RWPE2 (cell line): ENCODE measurements around the gene AKAP11.
A peak's percentile ranks its signal among the peaks of the same experiment; 100 is the strongest.

Experiments used
- ATAC-seq: fragments of 200-7000 bp; cut with Tn5 transposase; 3 replicates; pipeline ENCODE4 v1.9.1; 2021; ENCODE audit warnings: low read depth
- DNase-seq: peaks from one replicate; pipeline ENCODE4 v3.0.0-alpha.2; 2020; ENCODE audit warnings: low spot score
- H3K27ac ChIP-seq: fragments of 450-650 bp; 2 replicates; pipeline ENCODE4 v1.5.1; 2017; ENCODE audit warnings: mild to moderate bottlenecking; ENCODE audit not compliant: poor library complexity, severe bottlenecking
- H3K27me3 ChIP-seq: fragments of 250-450 bp; sonication (Bioruptor Pico); 2 replicates; pipeline ENCODE4 v1.5.1; 2021; ENCODE audit warnings: mild to moderate bottlenecking, moderate library complexity; ENCODE audit not compliant: insufficient read depth, poor library complexity, severe bottlenecking
- H3K36me3 ChIP-seq: fragments of 250-450 bp; sonication (Bioruptor Pico); 2 replicates; pipeline ENCODE4 v1.5.1; 2020; ENCODE audit warnings: low read depth, mild to moderate bottlenecking, moderate library complexity
- H3K4me1 ChIP-seq: fragments of 250-450 bp; sonication (Bioruptor Pico); 2 replicates; pipeline ENCODE4 v1.5.1; 2021; ENCODE audit warnings: mild to moderate bottlenecking, moderate library complexity; ENCODE audit not compliant: insufficient read depth, poor library complexity, severe bottlenecking
- H3K4me3 ChIP-seq: fragments of 250-450 bp; sonication (Bioruptor Pico); 2 replicates; pipeline ENCODE4 v1.5.1; 2021; ENCODE audit warnings: mild to moderate bottlenecking, moderate library complexity; ENCODE audit not compliant: severe bottlenecking
- H3K9me3 ChIP-seq: fragments of 250-450 bp; sonication (Bioruptor Pico); 2 replicates; pipeline ENCODE4 v1.5.1; 2021; ENCODE audit warnings: mild to moderate bottlenecking, moderate library complexity; ENCODE audit not compliant: severe bottlenecking
- CTCF ChIP-seq: fragments of 450-650 bp; IDR thresholded peaks from one replicate; pipeline ENCODE4 v1.5.1; 2017; ENCODE audit warnings: mild to moderate bottlenecking, moderate library complexity; ENCODE audit not compliant: poor library complexity, severe bottlenecking

Gene AKAP11

GRCh38 chr13:42356184-42356575, 84.2 kb downstream of the AKAP11 start:
- no peaks in the 10 kb centered on the region for H3K4me1 ChIP-seq
- no peak overlapping the region for H3K4me3 ChIP-seq
- no peaks in the 10 kb centered on the region for H3K36me3 ChIP-seq
- DNase-seq (no peak), ATAC-seq (no peak)
- no peaks in the 10 kb centered on the region for H3K27me3 ChIP-seq
- TF ChIP-seq CTCF = no peak
- no peaks in the 10 kb centered on the region for H3K9me3 ChIP-seq
- no peak overlapping the region for H3K27ac ChIP-seq

- no peak for DNase-seq
- Histone ChIP-seq H3K4me3 (no peak overlapping the region), H3K36me3 (no peaks in the 10 kb centered on the region), H3K4me1 (peaks cover 8% of the 10 kb centered on the region), H3K27me3 (no peaks in the 10 kb centered on the region), H3K27ac (no peak overlapping the region), H3K9me3 (no peaks in the 10 kb centered on the region)
- ATAC-seq = no peak
- TF ChIP-seq CTCF = no peak
Observed at GRCh38 chr13:42360046-42360574, 88.2 kb downstream of the AKAP11 start.

- ATAC-seq (no peak), DNase-seq (no peak)
- Histone ChIP-seq H3K27ac (no peak overlapping the region), H3K27me3 (no peaks in the 10 kb centered on the region), H3K4me1 (peaks cover 8% of the 10 kb centered on the region), H3K9me3 (no peaks in the 10 kb centered on the region), H3K4me3 (no peak overlapping the region), H3K36me3 (no peaks in the 10 kb centered on the region)
- TF ChIP-seq CTCF = no peak
Observed at GRCh38 chr13:42361701-42362100, 89.7 kb downstream of the AKAP11 start.

GRCh38 chr13:42363941-42364612, 92.1 kb downstream of the AKAP11 start:
- H3K27me3 ChIP-seq = no peaks in the 10 kb centered on the region
- ATAC-seq = peak; percentile 86
- no peaks in the 10 kb centered on the region for H3K36me3 ChIP-seq
- peak; percentile 26 for TF ChIP-seq CTCF
- DNase-seq = no peak
- H3K9me3 ChIP-seq = no peaks in the 10 kb centered on the region
- peak overlapping the region; percentile 27 for H3K27ac ChIP-seq
- H3K4me3 ChIP-seq = no peak overlapping the region
- peaks cover 18% of the 10 kb centered on the region for H3K4me1 ChIP-seq

- no peak for DNase-seq
- peak; percentile 41; the same call in 2 of the 3 replicates for ATAC-seq
- Histone ChIP-seq H3K4me3 (no peak overlapping the region), H3K36me3 (no peaks in the 10 kb centered on the region), H3K4me1 (peaks cover 18% of the 10 kb centered on the region), H3K27ac (peak overlapping the region; percentile 27), H3K27me3 (no peaks in the 10 kb centered on the region), H3K9me3 (no peaks in the 10 kb centered on the region)
- no peak for TF ChIP-seq CTCF
Observed at GRCh38 chr13:42364613-42365000, 92.7 kb downstream of the AKAP11 start.
